Measurements from ENCODE around the gene LTB.

DNA sequence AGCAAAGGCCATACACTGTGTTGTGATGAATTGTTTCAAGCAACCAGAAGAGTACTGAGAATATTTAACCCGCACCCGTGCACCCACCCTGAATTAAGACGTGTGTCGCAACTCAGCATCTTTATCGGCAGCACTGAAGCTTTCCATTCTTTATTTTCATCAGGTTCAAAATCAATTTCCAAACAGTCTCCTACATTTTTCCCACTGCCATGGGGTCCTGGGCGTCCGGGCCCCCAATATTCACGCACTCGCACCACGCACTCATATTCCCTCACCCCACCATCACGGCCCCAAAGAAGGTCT, 1.8 kb downstream of the LTB start:
- TF ChIP-seq, protein P1, sequence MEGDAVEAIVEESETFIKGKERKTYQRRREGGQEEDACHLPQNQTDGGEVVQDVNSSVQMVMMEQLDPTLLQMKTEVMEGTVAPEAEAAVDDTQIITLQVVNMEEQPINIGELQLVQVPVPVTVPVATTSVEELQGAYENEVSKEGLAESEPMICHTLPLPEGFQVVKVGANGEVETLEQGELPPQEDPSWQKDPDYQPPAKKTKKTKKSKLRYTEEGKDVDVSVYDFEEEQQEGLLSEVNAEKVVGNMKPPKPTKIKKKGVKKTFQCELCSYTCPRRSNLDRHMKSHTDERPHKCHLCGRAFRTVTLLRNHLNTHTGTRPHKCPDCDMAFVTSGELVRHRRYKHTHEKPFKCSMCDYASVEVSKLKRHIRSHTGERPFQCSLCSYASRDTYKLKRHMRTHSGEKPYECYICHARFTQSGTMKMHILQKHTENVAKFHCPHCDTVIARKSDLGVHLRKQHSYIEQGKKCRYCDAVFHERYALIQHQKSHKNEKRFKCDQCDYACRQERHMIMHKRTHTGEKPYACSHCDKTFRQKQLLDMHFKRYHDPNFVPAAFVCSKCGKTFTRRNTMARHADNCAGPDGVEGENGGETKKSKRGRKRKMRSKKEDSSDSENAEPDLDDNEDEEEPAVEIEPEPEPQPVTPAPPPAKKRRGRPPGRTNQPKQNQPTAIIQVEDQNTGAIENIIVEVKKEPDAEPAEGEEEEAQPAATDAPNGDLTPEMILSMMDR (IDR thresholded peaks at IDR 0.05; ENCODE audit: poor library complexity): no peak
- TF ChIP-seq EZH2 (IDR thresholded peaks at IDR 0.05; ENCODE audit: borderline replicate concordance) (no peak), EZH2phosphoT487 (IDR thresholded peaks at IDR 0.05; ENCODE audit: low read depth, severe bottlenecking, unreplicated experiment) (no peak)

All from hepatocyte (in vitro differentiated cells).